GM23338 (cell line): Measurements from ENCODE around the gene TENM4.

Experiments
- CREB1 ChIP-seq: fragments of 250-450 bp; sonication (Bioruptor Pico); IDR thresholded peaks from 2 replicates; pipeline ENCODE4 v1.5.0; 2020; ENCODE audit warnings: low read depth, mild to moderate bottlenecking, moderate library complexity
- CTCF ChIP-seq, 2 experiments: fragments of 200-600 bp in 1 of 2; sonication (generic) in 1 of 2; conservative IDR thresholded peaks; 2 replicates each; pipeline versions ENCODE4 v1.5.1 to v1.6.1; 2016 to 2017; ENCODE audit warnings: antibody characterized with exemption in 2 of 2, low read depth in 2 of 2, mild to moderate bottlenecking in 2 of 2, moderate library complexity in 1 of 2
- EZH2 ChIP-seq: fragments of 200-600 bp; sonication (generic); IDR thresholded peaks from one replicate; pipeline ENCODE4 v1.8.0; 2017; ENCODE audit warnings: antibody characterized with exemption, mild to moderate bottlenecking, low read depth; ENCODE audit not compliant: unreplicated experiment
- EZH2phosphoT487 ChIP-seq: fragments of 200-600 bp; sonication (generic); IDR thresholded peaks from one replicate; pipeline ENCODE4 v1.8.1; 2018; ENCODE audit warnings: antibody characterized with exemption; ENCODE audit not compliant: unreplicated experiment
- JUNB ChIP-seq: IDR thresholded peaks from one replicate; pipeline ENCODE4 v1.6.1; 2016; ENCODE audit warnings: antibody characterized with exemption; ENCODE audit not compliant: unreplicated experiment
- POLR2AphosphoS5 ChIP-seq: IDR thresholded peaks from 2 replicates; pipeline ENCODE4 v1.6.1; 2016; ENCODE audit warnings: antibody characterized with exemption, low read depth
- REST ChIP-seq: IDR thresholded peaks from one replicate; pipeline ENCODE4 v1.6.1; 2018; ENCODE audit warnings: antibody characterized with exemption; ENCODE audit not compliant: unreplicated experiment
- ZNF114 ChIP-seq: fragments of 250-450 bp; sonication (Bioruptor Pico); IDR thresholded peaks from 2 replicates; pipeline ENCODE4 v1.5.0; 2020; ENCODE audit warnings: mild to moderate bottlenecking, moderate library complexity
- ZNF331 ChIP-seq: fragments of 250-450 bp; sonication (Bioruptor Pico); IDR thresholded peaks from 2 replicates; pipeline ENCODE4 v1.5.0; 2020; ENCODE audit warnings: low read depth, mild to moderate bottlenecking, moderate library complexity

- TF ChIP-seq CTCF (conservative IDR thresholded peaks at IDR 0.05; ENCODE audit: low read depth in 2 of 2) (no peak), POLR2AphosphoS5 (no peak), ZNF331 (CRISPR knock-in tag) (no peak), EZH2phosphoT487 (no peak), EZH2 (no peak), JUNB (no peak), ZNF114 (CRISPR knock-in tag) (no peak), CREB1 (CRISPR knock-in tag) (no peak), REST (no peak)
Observed at GRCh38 chr11:78657441-78657840, 783.4 kb downstream of the TENM4 start.
